Heart left ventricle (tissue), 16 donors: ENCODE results near the gene HDAC4. TPM values are rescaled to one million over a fixed set of nuclear protein-coding genes. Genes with fewer than 3 reads are reported as not detected.

Experiments used
- ATAC-seq, 4 donors: fragments of 200-7000 bp; cut with Tn5 transposase; one replicate each; pipeline ENCODE4 v1.9.1; 2020 to 2022; ENCODE audit warnings: moderate library complexity in 4 of 4, mild to moderate bottlenecking in 3 of 4, moderate number of reproducible peaks in 1 of 4
- DNase-seq, 5 donors: peaks; one replicate each; pipeline ENCODE4 v3.0.0-alpha.2; 2020
- H3K27ac ChIP-seq, 12 donors: fragments of 200-600 bp; sonication (generic) in 4 of 12; one replicate each; pipeline versions ENCODE4 v1.5.0 to v1.8.0; 2016 to 2022; ENCODE audit warnings: mild to moderate bottlenecking in 2 of 12
- H3K27me3 ChIP-seq, 9 donors: fragments of 200-600 bp; sonication (generic) in 2 of 9; one replicate each; pipeline versions ENCODE4 v1.5.1 to v1.8.0; 2016 to 2022; ENCODE audit warnings: mild to moderate bottlenecking in 3 of 9
- H3K36me3 ChIP-seq, 9 donors: fragments of 200-600 bp; sonication (generic) in 2 of 9; one replicate each; pipeline versions ENCODE4 v1.5.0 to v1.8.0; 2018 to 2022; ENCODE audit warnings: mild to moderate bottlenecking in 2 of 9
- H3K4me1 ChIP-seq, 12 donors: fragments of 200-600 bp; sonication (generic) in 4 of 12; one replicate each; pipeline versions ENCODE4 v1.5.0 to v1.8.0; 2016 to 2022; ENCODE audit warnings: mild to moderate bottlenecking in 3 of 12
- H3K4me3 ChIP-seq, 12 donors: fragments of 200-600 bp; sonication (generic) in 4 of 12; one replicate each; pipeline versions ENCODE4 v1.5.0 to v1.8.0; 2017 to 2022; ENCODE audit warnings: mild to moderate bottlenecking in 9 of 12, moderate library complexity in 4 of 12
- H3K9me3 ChIP-seq, 12 donors: fragments of 200-600 bp; sonication (generic) in 4 of 12; one replicate each; pipeline versions ENCODE4 v1.5.0 to v1.8.0; 2016 to 2022; ENCODE audit warnings: mild to moderate bottlenecking in 1 of 12
- CTCF ChIP-seq, 12 donors: fragments of 200-600 bp; sonication (generic) in 4 of 12; IDR thresholded peaks; one replicate each; pipeline versions ENCODE4 v1.5.0 to v1.8.0; 2018 to 2022; ENCODE audit warnings: antibody characterized with exemption in 12 of 12, mild to moderate bottlenecking in 5 of 12
- POLR2A ChIP-seq, 2 donors: fragments of 450-650 bp; IDR thresholded peaks; one replicate each; pipeline ENCODE4 v1.6.1; 2017; ENCODE audit warnings: antibody characterized with exemption in 2 of 2, mild to moderate bottlenecking in 2 of 2, moderate library complexity in 2 of 2
- WGBS, 4 donors: extraction: QIAGEN DNeasy Blood & Tissue Kit in 2 of 4; methylation state at CpG; one replicate each; pipeline versions ENCODE4 v1.1.5 to v1.1.7; 2013 to 2018; 5-methylcytosine and 5-hydroxymethylcytosine counted together
- intact Hi-C, 10 donors: fragments of 100-400 bp; cut with DNase I; formaldehyde crosslinking; loops; one replicate each; pipeline versions ENCODE4 v1.11.1 to v1.14.2; 2022
- polyA plus RNA-seq, 2 donors: library from polyadenylated mRNA; stranded (reverse); fragments of 200-250 nt; gene quantifications; one replicate each; pipeline ENCODE4 v1.2.3, GENCODE V29; 2013
- total RNA-seq, 9 donors: library from RNA; depleted of rRNA in 2 of 9; stranded (reverse); fragments of >200 nt in 2 of 9; fragmentation: NEBNext Ultra II Directional in 3 of 9; extraction: Animal tissue kit (Norgen Biotek cat#: 25700) in 3 of 9; gene quantifications; one replicate each; pipeline versions ENCODE4 v1.1.0 to v1.2.4, GENCODE V29; 2016 to 2023
- donor health status: ischemic (EF 13 %, LVEDD 7.1; RV severe dilation, severe dysfunction).
- donor health status: healthy with polysubstance abuse.
- donor health status: DM: no; HTN: yes; CAD: no.
- donor health status: DM: no; HTN: no; CAD: no.
- donor health status: ischemic (EF 25% LVEDD 6.9; RV normal size, moderate dysfunction).
- donor health status: ischemic (EF 25% LVEDD 5.7; RV mildly dilated, moderate dysfunction).
- donor health status: healthy.
- donor health status: DM: yes; HTN: yes; CAD: no.
- donor health status: ischemic (EF 35%, LVEDD 5.7; RV mildly dilated, moderate dysfunction).
- donor health status: nonischemic (EF 11% LVEDD 7.7; RV severe dilation, severe dysfunction).
- donor health status: DM: yes; HTN: yes; CAD: no.
- donor health status: PGD.
- donor health status: ischemic (EF 29% LVEDD 5.4; RV normal size, mild dysfunction).
- donor health status: nonischemic (EF 23%, LVEDD 6.1; RV moderate dilation, normal function).

The HDAC4 gene
- total and polyA plus RNA-seq, 11 donors: 13.9 to 37.6 (median 27.5) TPM

GRCh38 chr2:239321596-239322415 is 79.0 kb downstream of the HDAC4 start:
- DNase-seq (peak in 1 of 5 donors; percentile 9), ATAC-seq (no peak)
- peaks cover 5 to 58% (median 31%) of the 10 kb centered on the region in 12 donors for H3K4me1 ChIP-seq
- H3K9me3 ChIP-seq: no peaks in the 10 kb centered on the region
- H3K27me3 ChIP-seq: no peaks in the 10 kb centered on the region
- no peaks in the 10 kb centered on the region for H3K36me3 ChIP-seq
- no peak for TF ChIP-seq POLR2A (IDR thresholded peaks at IDR 0.05)
- TF ChIP-seq CTCF (IDR thresholded peaks at IDR 0.05): no peak
- WGBS, 4 donors: 92 to 93% (median 93%) methylated on average over 9 of the region's 9 CpGs
- intact Hi-C loops: loop anchor here in 1 of 10 donors (10.0 kb wide), 1 partner anchor 73 kb away; no protein-coding TSS in a partner anchor
- peak overlapping the region in 3 of 12 donors; percentile 6 to 94 (median 49) for H3K27ac ChIP-seq
- no peak overlapping the region for H3K4me3 ChIP-seq

- peak in 2 of 5 donors; percentile 60 to 65 for DNase-seq
- TF ChIP-seq CTCF (IDR thresholded peaks at IDR 0.05) (no peak), POLR2A (IDR thresholded peaks at IDR 0.05) (no peak)
- Histone ChIP-seq H3K4me3 (peak overlapping the region in 10 of 12 donors; percentile 6 to 54 (median 44)), H3K27me3 (no peaks in the 10 kb centered on the region), H3K36me3 (no peaks in the 10 kb centered on the region), H3K9me3 (peaks cover 0 to 8% (median 0%) of the 10 kb centered on the region in 12 donors), H3K4me1 (peaks cover 5 to 68% (median 34%) of the 10 kb centered on the region in 12 donors), H3K27ac (peak overlapping the region in 11 of 12 donors; percentile 45 to 90 (median 80))
- 6 to 35% (median 8%) methylated on average over 20 of the region's 20 CpGs for WGBS, 4 donors
- intact Hi-C loops: loop anchor here in 6 of 10 donors (5.0 kb wide), 3 partner anchors 73 to 83 kb away; partner anchors contain the start of gene HDAC4 (in 1 of the 6)
- peak in 3 of 4 donors; percentile 52 to 60 (median 57) for ATAC-seq
These were observed 81.8 kb downstream of the HDAC4 start for GRCh38 chr2:239318790-239319661.

GRCh38 chr2:239318151-239318611 is 82.6 kb downstream of the HDAC4 start:
- peaks cover 5 to 72% (median 41%) of the 10 kb centered on the region in 12 donors for H3K4me1 ChIP-seq
- no peaks in the 10 kb centered on the region for H3K36me3 ChIP-seq
- H3K9me3 ChIP-seq: peaks cover 0 to 8% (median 0%) of the 10 kb centered on the region in 12 donors
- intact Hi-C loops: loop anchor here in 6 of 10 donors (5.0 kb wide), 3 partner anchors 74 to 84 kb away; partner anchors contain the start of gene HDAC4 (in 1 of the 6)
- H3K4me3 ChIP-seq: no peak overlapping the region
- no peaks in the 10 kb centered on the region for H3K27me3 ChIP-seq
- ATAC-seq (peak in 2 of 4 donors; percentile 14 to 25), DNase-seq (peak in 1 of 5 donors; percentile 11)
- H3K27ac ChIP-seq: peak overlapping the region in 11 of 12 donors; percentile 59 to 90 (median 80)
- TF ChIP-seq CTCF (IDR thresholded peaks at IDR 0.05) (no peak), POLR2A (IDR thresholded peaks at IDR 0.05) (no peak)
- whole genome bisulfite sequencing, 4 donors: 80 to 91% (median 84%) methylated on average over 17 to 18 of the region's 18 CpGs
